ENCODE data around the gene GPC4.
"Not testable (repeated sequence)": the region's sequence is repeated elsewhere in the genome, so short reads cannot be mapped to it uniquely, and the experiment has no call there.

GPC4 gene

DNA sequence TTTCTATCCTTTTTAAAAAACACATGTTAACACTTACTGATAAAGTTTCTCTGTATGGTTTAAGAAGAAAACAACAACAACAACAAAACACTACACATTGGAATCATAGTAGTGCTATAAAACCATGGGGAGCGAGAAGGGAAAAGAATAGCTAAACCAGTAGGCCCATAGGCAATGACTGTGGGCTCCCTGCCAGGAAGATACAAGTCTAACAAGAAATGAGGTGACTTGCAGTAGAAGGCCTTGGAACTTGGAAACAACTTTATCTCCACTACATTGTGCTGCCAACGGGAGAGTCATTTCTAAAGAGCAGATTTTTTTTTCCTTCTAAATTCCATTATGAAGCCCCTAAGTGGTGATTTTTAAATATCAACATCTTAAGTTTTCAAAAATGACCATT, 78.0 kb downstream of the GPC4 start:
- TF ChIP-seq, protein P1, sequence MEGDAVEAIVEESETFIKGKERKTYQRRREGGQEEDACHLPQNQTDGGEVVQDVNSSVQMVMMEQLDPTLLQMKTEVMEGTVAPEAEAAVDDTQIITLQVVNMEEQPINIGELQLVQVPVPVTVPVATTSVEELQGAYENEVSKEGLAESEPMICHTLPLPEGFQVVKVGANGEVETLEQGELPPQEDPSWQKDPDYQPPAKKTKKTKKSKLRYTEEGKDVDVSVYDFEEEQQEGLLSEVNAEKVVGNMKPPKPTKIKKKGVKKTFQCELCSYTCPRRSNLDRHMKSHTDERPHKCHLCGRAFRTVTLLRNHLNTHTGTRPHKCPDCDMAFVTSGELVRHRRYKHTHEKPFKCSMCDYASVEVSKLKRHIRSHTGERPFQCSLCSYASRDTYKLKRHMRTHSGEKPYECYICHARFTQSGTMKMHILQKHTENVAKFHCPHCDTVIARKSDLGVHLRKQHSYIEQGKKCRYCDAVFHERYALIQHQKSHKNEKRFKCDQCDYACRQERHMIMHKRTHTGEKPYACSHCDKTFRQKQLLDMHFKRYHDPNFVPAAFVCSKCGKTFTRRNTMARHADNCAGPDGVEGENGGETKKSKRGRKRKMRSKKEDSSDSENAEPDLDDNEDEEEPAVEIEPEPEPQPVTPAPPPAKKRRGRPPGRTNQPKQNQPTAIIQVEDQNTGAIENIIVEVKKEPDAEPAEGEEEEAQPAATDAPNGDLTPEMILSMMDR (conservative IDR thresholded peaks at IDR 0.05; ENCODE audit: low read depth, low read length), result no peak
- no peak for DNase-seq (ENCODE audit: low read depth)
- no peak overlapping the region for H3K4me3 ChIP-seq (ENCODE audit: low read depth, low read length)

DNA sequence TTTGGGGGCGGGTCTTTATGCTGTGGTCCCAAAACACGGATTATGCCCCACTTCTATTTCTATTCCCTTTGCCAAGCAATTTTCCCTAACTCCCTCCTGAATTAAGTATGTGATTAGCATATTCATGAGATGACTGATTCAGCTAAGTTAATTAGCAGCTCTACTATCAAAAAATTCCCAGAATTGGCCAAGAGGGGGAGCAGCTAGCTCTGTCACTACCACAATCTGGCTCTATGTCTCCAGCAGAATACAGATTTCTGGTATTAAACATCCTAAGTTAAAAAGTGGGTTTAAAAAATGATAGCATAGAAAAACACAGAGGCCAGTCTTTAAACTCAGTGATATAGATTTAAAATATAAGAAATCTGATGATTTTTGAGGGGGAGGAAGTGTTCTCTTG, 80.3 kb downstream of the GPC4 start:
- no peak overlapping the region for H3K4me3 ChIP-seq (ENCODE audit: low read depth, low read length)
- DNase-seq (ENCODE audit: low read depth), result peak; percentile 54

DNA sequence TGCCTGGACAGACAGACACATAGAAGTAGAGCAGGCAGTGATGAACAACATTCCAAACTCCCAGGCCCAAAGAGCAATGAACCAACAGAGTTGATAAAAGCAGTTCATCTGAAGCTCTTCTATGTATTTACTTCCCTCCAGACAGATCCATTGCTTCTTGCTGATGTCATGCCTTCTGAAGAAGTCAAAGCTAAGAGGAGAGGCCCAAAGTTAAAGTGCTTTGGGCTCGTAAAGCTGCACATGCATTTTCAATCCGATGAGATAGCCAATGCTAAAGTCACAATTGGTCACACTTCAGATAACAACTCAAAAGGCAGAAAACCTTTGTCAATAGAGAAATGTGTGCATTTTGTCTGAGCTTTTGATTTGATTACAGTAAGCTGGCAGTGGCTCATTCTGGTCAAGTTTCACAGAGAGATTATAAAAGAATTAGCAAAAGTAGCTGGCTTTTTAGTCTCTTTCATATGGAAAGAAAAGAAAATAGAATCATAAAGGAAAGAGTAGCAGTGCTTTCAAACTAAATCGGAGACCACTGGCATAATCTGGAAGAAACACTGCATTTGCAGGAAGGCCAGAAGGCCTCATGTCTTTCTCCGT, 82.0 kb downstream of the GPC4 start:
- DNase-seq (ENCODE audit: low read depth), result no peak

More for the DNA sequence above, 80.3 kb downstream of the GPC4 start:
- TF ChIP-seq, protein P1 (conservative IDR thresholded peaks at IDR 0.05; ENCODE audit: low read depth, low read length), result peak; percentile 71

DNA sequence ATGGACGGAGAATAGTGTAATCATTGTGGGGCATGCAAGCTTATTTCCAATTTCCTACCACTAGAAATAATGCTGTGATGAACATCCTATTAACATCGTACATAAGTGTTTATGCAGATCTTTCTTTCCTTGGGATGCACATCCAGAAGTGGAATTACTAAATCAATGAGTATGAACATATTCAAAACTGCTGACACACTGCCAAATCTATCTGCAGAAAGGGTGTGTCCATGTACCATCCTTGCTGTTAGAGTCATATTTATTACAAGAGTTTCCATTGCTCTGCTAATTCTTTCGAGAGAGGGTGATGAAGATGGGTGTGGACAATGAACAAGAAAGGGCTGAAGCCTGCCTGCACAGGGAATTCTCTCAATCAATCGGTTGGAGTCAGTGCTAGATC, 82.6 kb downstream of the GPC4 start:
- DNase-seq (ENCODE audit: low read depth), result no peak
- TF ChIP-seq, protein P1 (conservative IDR thresholded peaks at IDR 0.05; ENCODE audit: low read depth, low read length), result no peak
- H3K4me3 ChIP-seq (ENCODE audit: low read depth, low read length), result no peak overlapping the region

More for the DNA sequence above, 82.0 kb downstream of the GPC4 start:
- TF ChIP-seq, protein P1 (conservative IDR thresholded peaks at IDR 0.05; ENCODE audit: low read depth, low read length), result no peak
- H3K4me3 ChIP-seq (ENCODE audit: low read depth, low read length), result no peak overlapping the region

DNA sequence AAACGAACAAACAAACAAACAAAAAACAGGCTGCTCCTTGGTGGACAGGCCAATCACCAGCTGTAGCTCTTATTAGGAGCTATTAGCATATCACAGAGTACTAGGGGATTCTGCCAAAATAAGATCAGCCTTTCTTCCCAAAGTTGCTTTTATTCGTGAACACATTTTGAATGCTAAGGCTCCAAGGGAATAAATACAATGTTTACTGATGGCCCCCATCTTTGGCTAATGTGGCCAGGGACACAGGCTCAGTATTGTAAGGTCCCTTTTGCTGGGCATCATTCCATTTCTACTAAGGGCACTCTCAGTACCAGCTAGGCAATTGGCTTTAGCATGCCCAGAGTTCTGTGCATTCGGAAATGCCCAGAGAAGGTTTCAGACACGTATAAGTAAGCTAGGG, 84.3 kb downstream of the GPC4 start:
- H3K4me3 ChIP-seq (ENCODE audit: low read depth, low read length), result no peak overlapping the region
- TF ChIP-seq, protein P1 (conservative IDR thresholded peaks at IDR 0.05; ENCODE audit: low read depth, low read length), result no peak
- no peak for DNase-seq (ENCODE audit: low read depth)

DNA sequence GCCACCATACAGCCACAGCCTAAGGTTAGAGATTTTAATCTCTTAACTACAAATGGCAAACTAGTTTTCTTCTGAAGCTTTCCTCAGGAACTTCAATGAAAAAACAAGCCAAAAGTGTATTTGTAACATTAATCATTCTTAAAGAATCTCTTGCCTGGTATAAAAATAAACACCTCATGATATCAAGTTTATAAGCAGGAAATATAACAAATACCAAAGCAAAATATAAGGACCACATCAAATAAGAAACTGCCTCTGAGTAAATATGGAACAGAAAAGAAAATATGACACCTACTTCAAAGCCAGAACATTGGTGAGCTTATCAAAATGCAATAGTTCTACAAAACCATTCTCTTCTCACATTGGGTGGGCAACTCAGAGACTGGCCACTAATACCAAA, 89.9 kb downstream of the GPC4 start:
- DNase-seq (ENCODE audit: low read depth), result no peak
- H3K4me3 ChIP-seq (ENCODE audit: low read depth, low read length), result no peak overlapping the region
- TF ChIP-seq, protein P1 (conservative IDR thresholded peaks at IDR 0.05; ENCODE audit: low read depth, low read length), result no peak

DNA sequence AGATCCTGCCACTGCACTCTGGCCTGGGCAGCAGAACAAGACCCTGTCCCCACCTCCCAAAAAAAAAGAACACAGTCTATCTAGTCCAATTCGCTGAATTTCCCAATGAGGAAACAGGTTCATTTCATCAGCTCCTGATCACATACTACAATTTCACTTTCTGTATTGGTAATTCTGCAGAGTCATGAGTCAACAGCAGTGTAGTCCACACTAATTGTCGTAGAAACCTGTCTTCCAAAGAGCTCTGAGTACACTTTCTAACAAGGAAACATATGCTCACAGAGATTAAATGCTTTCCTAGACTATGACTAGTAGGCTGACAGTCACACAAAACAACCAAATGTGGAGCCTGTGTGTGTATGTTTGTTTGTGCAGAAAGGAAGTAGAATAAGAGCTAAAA, 91.9 kb downstream of the GPC4 start:
- TF ChIP-seq, protein P1 (conservative IDR thresholded peaks at IDR 0.05; ENCODE audit: low read depth, low read length), result no peak
- no peak for DNase-seq (ENCODE audit: low read depth)
- H3K4me3 ChIP-seq (ENCODE audit: low read depth, low read length), result no peak overlapping the region

DNA sequence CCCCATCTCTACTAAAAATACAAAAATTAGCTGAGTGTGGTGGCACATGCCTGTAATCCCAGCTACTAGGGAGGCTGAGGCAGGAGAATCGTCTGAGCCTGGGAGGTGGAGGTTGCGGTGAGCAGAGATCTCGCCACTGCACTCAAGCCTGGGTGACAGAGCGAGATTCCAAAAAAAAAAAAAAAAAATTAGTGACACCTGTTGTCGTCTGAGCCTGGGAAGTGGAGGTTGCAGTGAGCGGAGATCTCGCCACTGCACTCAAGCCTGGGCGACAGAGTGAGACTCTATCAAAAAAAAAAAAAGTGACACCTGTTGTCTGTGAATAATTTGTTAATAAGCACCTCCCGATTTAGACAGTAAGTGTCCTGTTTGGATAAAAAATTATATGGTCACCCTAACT, 93.0 kb downstream of the GPC4 start:
- not testable (repeated sequence) for DNase-seq (ENCODE audit: low read depth)

More for the DNA sequence above, 93.0 kb downstream of the GPC4 start:
- H3K4me3 ChIP-seq (ENCODE audit: low read depth, low read length), result not testable (repeated sequence)

All from choroid plexus epithelial cell (primary cell).